ENCODE data around the gene PTPRD. TPM values are rescaled to one million over a fixed set of nuclear protein-coding genes. Genes with fewer than 3 reads are reported as not detected.

The PTPRD gene
- total RNA-seq, 2 donors from 2014 or later, result 97.4 to 101 TPM

- Histone ChIP-seq H3K36me3 (ENCODE audit: control insufficient read depth, insufficient read depth, low read length) (no peaks in the 10 kb centered on the region), H3K4me3 (ENCODE audit: low read length) (no peak overlapping the region), H3K4me1 (ENCODE audit: control insufficient read depth, insufficient read depth, low read length) (no peaks in the 10 kb centered on the region), H3K27me3 (ENCODE audit: control insufficient read depth, insufficient read depth, low read length, poor library complexity, severe bottlenecking) (no peaks in the 10 kb centered on the region), H3K27ac (ENCODE audit: low read depth, low read length) (no peak overlapping the region), H3K9ac (ENCODE audit: extremely low read depth, low read length, poor library complexity, severe bottlenecking) (no peak overlapping the region), H3K9me3 (ENCODE audit: control insufficient read depth, low read length) (no peaks in the 10 kb centered on the region)
- H3K27ac Mint-ChIP-seq, result no peak overlapping the region
- no peaks in the 10 kb centered on the region for H3K36me3 Mint-ChIP-seq (ENCODE audit: low read depth)
- H3K4me1 Mint-ChIP-seq, result no peaks in the 10 kb centered on the region
- WGBS, 2 experiments (ENCODE audit: insufficient coverage in 1 of 2, insufficient read length in 1 of 2), result 92% methylated on average over 4 of the region's 4 CpGs; no CpG with 5 or more reads in 1 of the 2 experiments
- no peaks in the 10 kb centered on the region for H3K9me3 Mint-ChIP-seq
- no peaks in the 10 kb centered on the region for H3K27me3 Mint-ChIP-seq (ENCODE audit: insufficient read depth)
- TF ChIP-seq CTCF (conservative IDR thresholded peaks at IDR 0.05), result no peak
- no peak for DNase-seq
- H3K4me3 Mint-ChIP-seq, result no peak overlapping the region
Measured at GRCh38 chr9:10226996-10227395, 385.8 kb downstream of the PTPRD start.

GRCh38 chr9:10212702-10213101 lies 400.1 kb downstream of the PTPRD start:
- Mint-ChIP-seq H3K4me1 (no peaks in the 10 kb centered on the region), H3K27me3 (ENCODE audit: insufficient read depth) (peaks cover 18% of the 10 kb centered on the region), H3K4me3 (no peak overlapping the region), H3K27ac (no peak overlapping the region), H3K36me3 (ENCODE audit: low read depth) (no peaks in the 10 kb centered on the region), H3K9me3 (no peaks in the 10 kb centered on the region)
- TF ChIP-seq CTCF (conservative IDR thresholded peaks at IDR 0.05), result no peak
- no peaks in the 10 kb centered on the region for H3K4me1 ChIP-seq (ENCODE audit: control insufficient read depth, insufficient read depth, low read length)
- no peak overlapping the region for H3K27ac ChIP-seq (ENCODE audit: low read depth, low read length)
- no peaks in the 10 kb centered on the region for H3K9me3 ChIP-seq (ENCODE audit: control insufficient read depth, low read length)
- DNase-seq, result no peak
- H3K9ac ChIP-seq (ENCODE audit: extremely low read depth, low read length, poor library complexity, severe bottlenecking), result no peak overlapping the region
- no peaks in the 10 kb centered on the region for H3K27me3 ChIP-seq (ENCODE audit: control insufficient read depth, insufficient read depth, low read length, poor library complexity, severe bottlenecking)
- WGBS, 2 experiments (ENCODE audit: insufficient coverage in 1 of 2, insufficient read length in 1 of 2), result 50 to 65% methylated on average over 2 to 3 of the region's 3 CpGs
- no peaks in the 10 kb centered on the region for H3K36me3 ChIP-seq (ENCODE audit: control insufficient read depth, insufficient read depth, low read length)
- no peak overlapping the region for H3K4me3 ChIP-seq (ENCODE audit: low read length)

- no peaks in the 10 kb centered on the region for H3K4me1 ChIP-seq (ENCODE audit: control insufficient read depth, insufficient read depth, low read length)
- H3K9ac ChIP-seq (ENCODE audit: extremely low read depth, low read length, poor library complexity, severe bottlenecking), result no peak overlapping the region
- no peaks in the 10 kb centered on the region for H3K4me1 Mint-ChIP-seq
- H3K9me3 ChIP-seq (ENCODE audit: control insufficient read depth, low read length), result no peaks in the 10 kb centered on the region
- WGBS, 2 experiments (ENCODE audit: insufficient coverage in 1 of 2, insufficient read length in 1 of 2), result 83 to 98% methylated on average over 1 to 3 of the region's 3 CpGs
- no peaks in the 10 kb centered on the region for H3K36me3 Mint-ChIP-seq (ENCODE audit: low read depth)
- H3K27ac ChIP-seq (ENCODE audit: low read depth, low read length), result no peak overlapping the region
- H3K4me3 ChIP-seq (ENCODE audit: low read length), result no peak overlapping the region
- no peaks in the 10 kb centered on the region for H3K9me3 Mint-ChIP-seq
- TF ChIP-seq CTCF (conservative IDR thresholded peaks at IDR 0.05), result no peak
- no peak for DNase-seq
- H3K4me3 Mint-ChIP-seq, result peak overlapping the region; percentile 63
- H3K27me3 Mint-ChIP-seq (ENCODE audit: insufficient read depth), result peaks cover 22% of the 10 kb centered on the region
- H3K36me3 ChIP-seq (ENCODE audit: control insufficient read depth, insufficient read depth, low read length), result no peaks in the 10 kb centered on the region
- H3K27me3 ChIP-seq (ENCODE audit: control insufficient read depth, insufficient read depth, low read length, poor library complexity, severe bottlenecking), result no peaks in the 10 kb centered on the region
- H3K27ac Mint-ChIP-seq, result no peak overlapping the region
Measured at GRCh38 chr9:10208691-10209069, 404.1 kb downstream of the PTPRD start.

Measured in endodermal cell (in vitro differentiated cells).